Myometrial cell (primary cell): ENCODE results near the gene DNAAF6. TPM values are rescaled to one million over a fixed set of nuclear protein-coding genes. Genes with fewer than 3 reads are reported as not detected.

ENCODE experiments used
- total RNA-seq: library from RNA; depleted of rRNA; stranded (reverse); fragments of >200 nt; gene quantifications from 2 replicates; pipeline ENCODE4 v1.2.3, GENCODE V29; 2015

Gene DNAAF6
- total RNA-seq = not detected in 2 replicates

DNA sequence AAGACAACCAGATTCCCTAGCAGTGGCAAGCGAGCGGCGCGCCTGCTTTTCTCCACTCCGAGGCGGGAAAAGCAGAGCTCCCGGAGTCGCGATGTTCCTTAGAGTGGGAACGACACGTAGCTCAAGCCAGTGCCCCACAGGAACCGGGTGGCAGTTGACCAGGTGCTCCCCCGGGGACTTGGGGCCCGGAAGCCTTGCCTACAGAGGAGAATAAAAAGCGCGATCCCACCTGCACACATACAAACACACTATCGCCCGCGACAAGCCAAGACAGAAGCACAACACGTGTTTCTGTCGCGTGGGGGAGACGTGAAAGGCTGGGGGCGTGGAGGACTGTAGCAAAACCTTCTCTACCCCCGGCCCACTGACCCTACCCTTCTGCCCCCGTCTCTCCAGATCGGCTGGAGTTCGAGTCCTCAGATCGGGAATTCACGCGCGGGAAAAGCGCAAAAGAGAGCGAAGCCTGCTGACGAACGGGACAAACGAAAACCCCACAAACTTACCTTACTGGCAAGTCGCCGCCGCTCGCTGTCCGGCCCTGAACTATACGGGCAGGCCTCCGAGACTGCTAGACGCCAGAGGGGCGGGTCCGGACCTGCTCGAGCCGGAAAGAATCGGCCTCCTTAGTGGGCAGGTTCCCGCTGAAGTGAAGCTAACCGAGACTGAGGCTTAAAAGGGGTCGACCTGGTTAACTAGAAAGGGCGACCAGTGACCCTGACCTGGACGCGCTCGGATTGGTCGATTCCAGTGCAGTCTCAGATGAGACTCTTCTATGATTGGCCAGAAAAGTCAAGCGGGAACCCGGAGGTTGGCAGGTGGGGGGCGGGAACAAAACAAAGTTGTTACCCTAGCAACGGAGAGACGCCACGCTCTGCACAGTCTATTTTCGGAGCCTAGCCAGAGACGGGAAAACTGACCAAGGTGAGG, at the start of gene DNAAF6, which contains the start of gene NUP62CL:
TSS of gene DNAAF6 (plus strand) at position 842 of the 927 bp plus-strand sequence. CDS start 6,265 bp downstream, outside the sequence.
TSS of gene NUP62CL (minus strand) at position 664 of the 927 bp plus-strand sequence. CDS start 31,287 bp downstream, outside the sequence.

Other genes with a start within 250 kb of the DNAAF6 start
- 18.8 and 19.9 TPM in 2 replicates for gene MORC4, start 206.4 kb upstream of the DNAAF6 start, total RNA-seq
- gene RBM41, start 87.8 kb upstream of the DNAAF6 start, total RNA-seq = 6.9 and 9.4 TPM in 2 replicates
- gene NUP62CL, start 178 bp upstream of the DNAAF6 start, total RNA-seq = 1.4 TPM in 1 of 2 replicates, not detected in the other
- gene FRMPD3, start 243.0 kb downstream of the DNAAF6 start, total RNA-seq = not detected in 2 replicates